ENCODE data around the gene ATG13.
"Not testable (repeated sequence)": the region's sequence is repeated elsewhere in the genome, so short reads cannot be mapped to it uniquely, and the experiment has no call there.

The ATG13 gene

DNA sequence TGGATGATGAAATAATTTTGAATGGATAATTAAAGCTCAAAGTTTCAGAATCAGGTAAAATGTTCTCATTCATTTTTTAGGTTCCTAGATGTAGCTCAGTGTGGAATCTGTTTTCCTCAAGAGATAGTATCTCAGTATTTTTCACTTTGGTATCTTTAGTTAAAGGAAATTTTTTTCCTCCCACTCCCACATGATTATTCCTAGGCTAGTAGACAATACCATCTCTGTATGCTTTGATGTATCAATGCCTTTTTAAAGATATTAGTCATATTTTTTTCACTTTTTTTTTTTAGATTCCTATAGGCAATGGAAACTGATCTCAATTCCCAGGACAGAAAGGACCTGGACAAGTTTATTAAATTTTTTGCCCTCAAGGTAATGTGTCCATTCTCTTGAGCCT lies 26.6 kb downstream of the ATG13 start:
- no peak for DNase-seq (ENCODE audit: low read depth in 2 of 2)

GRCh38 chr11:46649180-46649738 lies 31.9 kb downstream of the ATG13 start:
- no peak for DNase-seq (ENCODE audit: low read depth in 2 of 2)

DNA sequence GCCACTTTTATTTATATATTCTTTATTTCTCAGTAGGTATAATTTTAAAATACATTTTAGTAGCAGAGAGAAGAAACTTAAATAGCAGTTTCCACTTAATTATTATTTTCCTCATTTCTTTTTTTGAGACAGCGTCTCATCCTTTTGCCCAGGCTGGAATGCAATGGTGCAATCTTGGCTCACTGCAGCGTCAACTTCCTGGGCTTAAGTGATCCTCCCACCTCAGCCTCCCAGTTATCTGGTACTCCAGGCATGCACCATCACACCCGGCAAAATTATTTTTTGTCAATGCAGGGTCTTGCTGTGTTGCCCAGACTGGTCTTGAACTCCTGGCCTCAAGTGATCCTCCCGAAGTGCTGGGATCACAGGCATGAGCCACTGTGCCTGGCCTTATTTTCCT lies 38.3 kb downstream of the ATG13 start:
- DNase-seq (ENCODE audit: low read depth in 2 of 2): no peak

GRCh38 chr11:46657186-46657585 lies 39.8 kb downstream of the ATG13 start:
- no peak for DNase-seq (ENCODE audit: low read depth in 2 of 2)

GRCh38 chr11:46658259-46658658 lies 40.9 kb downstream of the ATG13 start:
- no peak for DNase-seq (ENCODE audit: low read depth in 2 of 2)

- no peak for DNase-seq (ENCODE audit: low read depth in 2 of 2)
Measured at GRCh38 chr11:46659908-46660307, 42.6 kb downstream of the ATG13 start.

- DNase-seq (ENCODE audit: low read depth in 2 of 2): no peak
Measured at GRCh38 chr11:46661836-46662235, 44.5 kb downstream of the ATG13 start.

- no peak for DNase-seq (ENCODE audit: low read depth in 2 of 2)
Measured at GRCh38 chr11:46662366-46662765, 45.0 kb downstream of the ATG13 start.

GRCh38 chr11:46663277-46663940 lies 46.1 kb downstream of the ATG13 start:
- no peak for DNase-seq (ENCODE audit: low read depth in 2 of 2)

DNA sequence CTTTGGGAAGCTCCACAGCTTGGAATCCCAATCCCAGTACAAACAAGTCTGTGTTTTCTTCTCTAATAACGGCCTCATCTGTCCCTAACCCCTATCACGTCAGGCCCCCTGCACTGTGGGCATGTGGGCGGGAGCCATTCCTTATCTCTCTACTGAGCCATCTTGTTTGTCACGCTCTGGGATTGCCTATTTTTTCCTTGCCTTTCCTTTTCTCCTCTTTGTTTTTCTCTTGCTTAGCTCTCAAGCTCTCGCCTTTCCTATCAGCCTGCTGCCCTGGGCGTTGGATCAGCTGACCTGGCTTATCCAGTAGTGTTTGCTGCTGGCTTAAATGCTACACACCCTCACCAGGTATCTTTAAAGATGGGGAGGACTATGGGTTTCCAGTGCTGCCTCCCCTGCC lies 47.3 kb downstream of the ATG13 start:
- no peak for DNase-seq (ENCODE audit: low read depth in 2 of 2)

GRCh38 chr11:46665356-46665755 lies 48.0 kb downstream of the ATG13 start:
- DNase-seq (ENCODE audit: low read depth in 2 of 2): no peak

GRCh38 chr11:46666516-46666915 lies 49.2 kb downstream of the ATG13 start:
- DNase-seq (ENCODE audit: low read depth in 2 of 2): no peak

GRCh38 chr11:46667043-46667481 lies 49.7 kb downstream of the ATG13 start:
- no peak for DNase-seq (ENCODE audit: low read depth in 2 of 2)

- DNase-seq (ENCODE audit: low read depth in 2 of 2): no peak
Measured at GRCh38 chr11:46668480-46669085, 51.2 kb downstream of the ATG13 start.

GRCh38 chr11:46669711-46670139 lies 52.4 kb downstream of the ATG13 start:
- DNase-seq (ENCODE audit: low read depth in 2 of 2): no peak

GRCh38 chr11:46670521-46670920 lies 53.2 kb downstream of the ATG13 start:
- DNase-seq (ENCODE audit: low read depth in 2 of 2): not testable (repeated sequence)

- DNase-seq (ENCODE audit: low read depth in 2 of 2): no peak
Measured at GRCh38 chr11:46671958-46672315, 54.6 kb downstream of the ATG13 start.

- no peak for DNase-seq (ENCODE audit: low read depth in 2 of 2)
Measured at GRCh38 chr11:46672381-46672839, 55.1 kb downstream of the ATG13 start.

DNA sequence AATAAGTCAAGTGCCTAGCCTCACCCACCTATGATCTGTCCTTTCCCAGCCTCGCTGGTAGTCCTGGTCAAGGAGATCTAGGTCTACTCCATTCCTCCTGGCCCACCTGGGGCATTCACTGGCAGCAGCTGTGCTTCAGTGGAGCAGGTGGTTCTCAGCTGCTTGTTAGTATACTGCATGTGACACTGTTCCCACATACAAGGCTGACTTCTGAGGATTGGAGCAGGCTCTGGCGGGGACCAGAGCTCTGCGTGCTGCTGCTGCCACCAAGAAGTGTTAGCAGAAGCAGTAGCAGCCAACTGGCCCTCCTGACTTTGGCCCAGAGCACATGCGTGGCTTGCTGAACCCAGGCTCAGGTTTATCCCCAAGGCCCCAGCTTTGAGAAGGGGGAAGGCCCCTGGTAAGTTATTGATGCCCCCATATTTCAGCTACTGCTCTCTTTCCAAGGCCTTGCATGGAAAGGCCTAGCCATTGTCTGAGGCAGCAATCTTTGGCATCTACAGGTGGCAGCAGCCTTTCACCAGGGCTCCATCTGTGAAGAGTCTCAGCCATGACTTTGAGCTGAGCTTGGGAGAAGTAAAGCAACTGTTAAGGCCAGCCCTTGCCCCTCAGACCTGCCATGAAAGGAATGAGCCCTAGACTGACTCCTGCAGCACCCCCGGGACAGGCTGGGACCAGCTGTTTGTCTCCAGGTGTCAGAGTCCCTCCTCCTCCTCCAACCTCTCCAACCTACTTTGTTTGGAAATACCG lies 56.5 kb downstream of the ATG13 start:
- no peak for DNase-seq (ENCODE audit: low read depth in 2 of 2)

GRCh38 chr11:46674463-46675287 lies 57.3 kb downstream of the ATG13 start:
- no peak for DNase-seq (ENCODE audit: low read depth in 2 of 2)

DNA sequence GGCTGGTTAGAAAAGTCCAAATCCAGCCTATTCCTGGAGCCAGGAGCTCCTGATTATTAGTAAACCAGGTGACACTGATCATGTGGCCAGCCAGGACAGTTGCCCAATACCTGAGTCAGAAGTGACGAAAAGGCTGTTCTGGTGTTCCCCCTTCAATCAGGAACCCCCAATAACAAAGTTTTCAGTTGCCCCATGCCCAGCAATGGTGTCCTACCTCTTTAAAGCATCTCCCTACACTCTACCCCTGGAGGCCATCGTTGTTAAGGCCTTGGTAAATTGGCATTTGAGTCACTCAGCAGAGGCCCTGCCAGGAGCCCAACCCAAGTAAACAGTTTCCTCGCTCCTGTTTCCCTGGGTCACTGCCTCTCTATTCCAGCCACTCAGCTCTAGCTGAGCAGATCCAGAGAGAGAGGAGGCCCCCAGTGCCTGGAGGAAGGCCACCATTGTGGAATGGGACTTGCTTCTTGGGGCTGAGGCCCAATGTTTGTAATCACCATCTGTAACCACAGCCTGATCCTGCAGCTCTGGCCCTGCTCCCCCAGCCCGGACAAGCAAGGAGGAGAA lies 58.0 kb downstream of the ATG13 start:
- DNase-seq (ENCODE audit: low read depth in 2 of 2): no peak
